Adrenal gland (tissue), 5 donors: Measurements from ENCODE around the gene SLC24A2.

Experiments used
- POLR2A ChIP-seq, 2 donors: fragments of 450-650 bp; IDR thresholded peaks; one replicate each; pipeline ENCODE4 v1.6.1; 2017; ENCODE audit warnings: antibody characterized with exemption in 2 of 2, mild to moderate bottlenecking in 2 of 2, moderate library complexity in 1 of 2
- TF ChIP-seq, protein P1 (sequence below), 6 experiments: fragments of 450-650 bp in 4 of 6; fragments of 200-600 bp in 2 of 6; sonication (generic) in 1 of 6; IDR thresholded peaks; 1 replicate in 5 of 6; 2 replicates in 1 of 6; pipeline versions ENCODE4 v1.5.1 to v1.8.0; 2016 to 2021; ENCODE audit warnings: antibody characterized with exemption in 6 of 6, mild to moderate bottlenecking in 2 of 6, moderate library complexity in 1 of 6
- donor health status: DM: no; HTN: no; CAD: no.

DNA sequence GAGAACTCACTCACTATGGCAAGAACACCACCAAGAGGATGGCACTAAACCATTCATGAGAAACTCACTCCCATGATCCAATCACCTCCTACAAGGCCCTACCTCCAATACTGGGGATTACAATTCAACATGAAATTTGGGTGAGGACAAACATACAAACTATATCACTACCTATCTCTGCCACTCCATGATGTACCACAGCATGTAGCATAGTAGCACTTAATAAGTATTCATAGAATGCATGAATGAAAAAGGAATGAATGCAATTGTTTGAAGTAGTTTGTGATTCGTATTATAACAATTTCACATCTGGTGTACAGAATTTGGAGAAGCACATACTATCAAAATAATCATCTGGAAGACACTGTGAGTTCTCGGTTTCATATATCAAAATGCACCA lies 27.9 kb upstream of the SLC24A2 start:
- TF ChIP-seq, protein P1, sequence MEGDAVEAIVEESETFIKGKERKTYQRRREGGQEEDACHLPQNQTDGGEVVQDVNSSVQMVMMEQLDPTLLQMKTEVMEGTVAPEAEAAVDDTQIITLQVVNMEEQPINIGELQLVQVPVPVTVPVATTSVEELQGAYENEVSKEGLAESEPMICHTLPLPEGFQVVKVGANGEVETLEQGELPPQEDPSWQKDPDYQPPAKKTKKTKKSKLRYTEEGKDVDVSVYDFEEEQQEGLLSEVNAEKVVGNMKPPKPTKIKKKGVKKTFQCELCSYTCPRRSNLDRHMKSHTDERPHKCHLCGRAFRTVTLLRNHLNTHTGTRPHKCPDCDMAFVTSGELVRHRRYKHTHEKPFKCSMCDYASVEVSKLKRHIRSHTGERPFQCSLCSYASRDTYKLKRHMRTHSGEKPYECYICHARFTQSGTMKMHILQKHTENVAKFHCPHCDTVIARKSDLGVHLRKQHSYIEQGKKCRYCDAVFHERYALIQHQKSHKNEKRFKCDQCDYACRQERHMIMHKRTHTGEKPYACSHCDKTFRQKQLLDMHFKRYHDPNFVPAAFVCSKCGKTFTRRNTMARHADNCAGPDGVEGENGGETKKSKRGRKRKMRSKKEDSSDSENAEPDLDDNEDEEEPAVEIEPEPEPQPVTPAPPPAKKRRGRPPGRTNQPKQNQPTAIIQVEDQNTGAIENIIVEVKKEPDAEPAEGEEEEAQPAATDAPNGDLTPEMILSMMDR (IDR thresholded peaks at IDR 0.05) = no peak
- TF ChIP-seq POLR2A (IDR thresholded peaks at IDR 0.05) = no peak
